Measurements from ENCODE around the gene TRIM56. TPM values are rescaled to one million over a fixed set of nuclear protein-coding genes. Genes with fewer than 3 reads are reported as not detected.

Gene TRIM56
- total and polyA plus RNA-seq, 7 donors, result 3.2 to 15.7 (median 12.6) TPM

- Histone ChIP-seq H3K4me3 (no peak overlapping the region), H3K27me3 (ENCODE audit: insufficient read depth in 3 of 3, low read length in 2 of 3) (peaks cover 0 to 22% (median 2%) of the 10 kb centered on the region in 3 donors), H3K36me3 (ENCODE audit: insufficient read depth in 1 of 2, low read depth in 1 of 2) (no peaks in the 10 kb centered on the region), H3K9me3 (no peaks in the 10 kb centered on the region), H3K27ac (no peak overlapping the region), H3K4me1 (peaks cover 15% of the 10 kb centered on the region)
- TF ChIP-seq, protein P1, sequence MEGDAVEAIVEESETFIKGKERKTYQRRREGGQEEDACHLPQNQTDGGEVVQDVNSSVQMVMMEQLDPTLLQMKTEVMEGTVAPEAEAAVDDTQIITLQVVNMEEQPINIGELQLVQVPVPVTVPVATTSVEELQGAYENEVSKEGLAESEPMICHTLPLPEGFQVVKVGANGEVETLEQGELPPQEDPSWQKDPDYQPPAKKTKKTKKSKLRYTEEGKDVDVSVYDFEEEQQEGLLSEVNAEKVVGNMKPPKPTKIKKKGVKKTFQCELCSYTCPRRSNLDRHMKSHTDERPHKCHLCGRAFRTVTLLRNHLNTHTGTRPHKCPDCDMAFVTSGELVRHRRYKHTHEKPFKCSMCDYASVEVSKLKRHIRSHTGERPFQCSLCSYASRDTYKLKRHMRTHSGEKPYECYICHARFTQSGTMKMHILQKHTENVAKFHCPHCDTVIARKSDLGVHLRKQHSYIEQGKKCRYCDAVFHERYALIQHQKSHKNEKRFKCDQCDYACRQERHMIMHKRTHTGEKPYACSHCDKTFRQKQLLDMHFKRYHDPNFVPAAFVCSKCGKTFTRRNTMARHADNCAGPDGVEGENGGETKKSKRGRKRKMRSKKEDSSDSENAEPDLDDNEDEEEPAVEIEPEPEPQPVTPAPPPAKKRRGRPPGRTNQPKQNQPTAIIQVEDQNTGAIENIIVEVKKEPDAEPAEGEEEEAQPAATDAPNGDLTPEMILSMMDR (IDR thresholded peaks at IDR 0.05), result no peak
- ATAC-seq (no peak), DNase-seq (no peak)
- WGBS, 3 donors, result 17 to 25% (median 18%) methylated on average over 3 of the region's 3 CpGs
- intact Hi-C loops (cut with DNase I), result loop anchor here in 1 of 2 donors (5.0 kb wide), 2 partner anchors 52 to 142 kb away; no protein-coding TSS in a partner anchor
Measured at GRCh38 chr7:101140339-101140699, 55.0 kb downstream of the TRIM56 start.

- Histone ChIP-seq H3K27ac (no peak overlapping the region), H3K36me3 (ENCODE audit: insufficient read depth in 1 of 2, low read depth in 1 of 2) (no peaks in the 10 kb centered on the region), H3K27me3 (ENCODE audit: insufficient read depth in 3 of 3, low read length in 2 of 3) (peaks cover 0 to 22% (median 2%) of the 10 kb centered on the region in 3 donors), H3K4me1 (peaks cover 15% of the 10 kb centered on the region), H3K9me3 (no peaks in the 10 kb centered on the region), H3K4me3 (no peak overlapping the region)
- intact Hi-C loops (cut with DNase I), result loop anchor here in 1 of 2 donors (5.0 kb wide), 2 partner anchors 51 to 141 kb away; no protein-coding TSS in a partner anchor
- ATAC-seq (no peak), DNase-seq (no peak)
- TF ChIP-seq, protein P1 (IDR thresholded peaks at IDR 0.05), result no peak
- 81 to 85% (median 83%) methylated on average over 4 of the region's 4 CpGs for WGBS, 3 donors
Measured at GRCh38 chr7:101140746-101141382, 55.6 kb downstream of the TRIM56 start.

Other genes starting within 250 kb of the TRIM56 start
- 1 to 10 TPM; 2.9 to 4.7 (median 3.9) TPM for gene SLC12A9, start 232.8 kb upstream of the TRIM56 start, total RNA-seq
- gene SLC12A9, start 232.8 kb upstream of the TRIM56 start, polyA plus RNA-seq, result 1 to 10 TPM; 2.2 to 3.3 (median 2.5) TPM
- 1 to 10 TPM; 5.0 to 8.8 (median 6.8) TPM for gene TRIP6, start 218.1 kb upstream of the TRIM56 start, total RNA-seq
- 1 to 10 TPM; 4.3 to 7.1 (median 5.3) TPM for gene TRIP6, start 218.1 kb upstream of the TRIM56 start, polyA plus RNA-seq
- 10 to 100 TPM; 46.8 to 79.8 (median 61.0) TPM for gene SRRT, start 210.4 kb upstream of the TRIM56 start, total RNA-seq
- 10 to 100 TPM; 48.2 to 58.1 (median 51.2) TPM for gene SRRT, start 210.4 kb upstream of the TRIM56 start, polyA plus RNA-seq
- gene UFSP1, start 195.8 kb upstream of the TRIM56 start, total RNA-seq, result 1 to 10 TPM; 2.5 to 8.0 (median 6.0) TPM
- 1 to 10 TPM; 3.7 to 7.6 (median 4.3) TPM for gene UFSP1, start 195.8 kb upstream of the TRIM56 start, polyA plus RNA-seq
- 10 to 100 TPM; 21.4 to 99.2 (median 36.8) TPM for gene ACHE, start 189.6 kb upstream of the TRIM56 start, total RNA-seq
- gene ACHE, start 189.6 kb upstream of the TRIM56 start, polyA plus RNA-seq, result 10 to 100 TPM; 10.7 to 23.8 (median 14.2) TPM
- under 1 TPM; 0.10 to 0.79 (median 0.30) TPM for gene MUC3A, start 135.9 kb upstream of the TRIM56 start, total RNA-seq
- under 1 TPM; 0.22 to 0.37 (median 0.30) TPM for gene MUC3A, start 135.9 kb upstream of the TRIM56 start, polyA plus RNA-seq
- under 1 TPM in 2 of 4 donors, not detected in 2; 0.02 to 0.13 TPM for gene MUC12, start 115.9 kb upstream of the TRIM56 start, total RNA-seq
- under 1 TPM in 1 of 3 donors, not detected in 2; 0.09 TPM for gene MUC12, start 115.9 kb upstream of the TRIM56 start, polyA plus RNA-seq
- gene MUC17, start 65.4 kb upstream of the TRIM56 start, total RNA-seq, result under 1 TPM in 1 of 4 donors, not detected in 3; 0.02 TPM
- gene MUC17, start 65.4 kb upstream of the TRIM56 start, polyA plus RNA-seq, result under 1 TPM in 1 of 3 donors, not detected in 2; 0.03 TPM
- 10 to 100 TPM in 1 of 4 donors, 1 to 10 TPM in 3; 7.1 to 14.4 (median 7.4) TPM for gene SERPINE1, start 41.6 kb downstream of the TRIM56 start, total RNA-seq
- 100 to 1,000 TPM in 1 of 3 donors, 1 to 10 TPM in 2; 4.3 to 269 (median 5.9) TPM for gene SERPINE1, start 41.6 kb downstream of the TRIM56 start, polyA plus RNA-seq
- gene AP1S1, start 69.0 kb downstream of the TRIM56 start, total RNA-seq, result 1 to 10 TPM; 5.7 to 7.1 (median 6.6) TPM
- gene AP1S1, start 69.0 kb downstream of the TRIM56 start, polyA plus RNA-seq, result 10 to 100 TPM; 11.1 to 29.9 (median 17.8) TPM
- under 1 TPM in 1 of 4 donors, not detected in 3; 0.10 TPM for gene VGF, start 80.1 kb downstream of the TRIM56 start, total RNA-seq
- gene VGF, start 80.1 kb downstream of the TRIM56 start, polyA plus RNA-seq, result 1 to 10 TPM in 1 of 3 donors, under 1 TPM in 1, not detected in 1; 0.03 to 4.3 TPM
- not detected for gene NAT16, start 94.8 kb downstream of the TRIM56 start, total RNA-seq
- under 1 TPM in 1 of 3 donors, not detected in 2; 0.01 TPM for gene NAT16, start 94.8 kb downstream of the TRIM56 start, polyA plus RNA-seq
- gene MOGAT3, start 115.6 kb downstream of the TRIM56 start, total RNA-seq, result not detected
- not detected for gene MOGAT3, start 115.6 kb downstream of the TRIM56 start, polyA plus RNA-seq
- 10 to 100 TPM; 18.5 to 25.4 (median 20.4) TPM for gene PLOD3, start 132.1 kb downstream of the TRIM56 start, total RNA-seq
- gene PLOD3, start 132.1 kb downstream of the TRIM56 start, polyA plus RNA-seq, result 10 to 100 TPM; 12.9 to 45.4 (median 15.2) TPM
- 10 to 100 TPM; 40.8 to 58.1 (median 48.1) TPM for gene ZNHIT1, start 132.7 kb downstream of the TRIM56 start, total RNA-seq
- 10 to 100 TPM; 65.0 to 89.5 (median 67.6) TPM for gene ZNHIT1, start 132.7 kb downstream of the TRIM56 start, polyA plus RNA-seq
- gene CLDN15, start 152.3 kb downstream of the TRIM56 start, total RNA-seq, result 1 to 10 TPM; 1.0 to 2.1 (median 1.5) TPM
- gene CLDN15, start 152.3 kb downstream of the TRIM56 start, polyA plus RNA-seq, result 1 to 10 TPM in 2 of 3 donors, under 1 TPM in 1; 0.52 to 2.2 (median 1.9) TPM
- 100 to 1,000 TPM; 239 to 368 (median 261) TPM for gene FIS1, start 159.6 kb downstream of the TRIM56 start, total RNA-seq
- gene FIS1, start 159.6 kb downstream of the TRIM56 start, polyA plus RNA-seq, result 100 to 1,000 TPM; 263 to 341 (median 312) TPM
- 10 to 100 TPM; 18.7 to 26.0 (median 21.5) TPM for gene IFT22, start 236.3 kb downstream of the TRIM56 start, total RNA-seq
- gene IFT22, start 236.3 kb downstream of the TRIM56 start, polyA plus RNA-seq, result 10 to 100 TPM; 23.2 to 42.2 (median 27.1) TPM